SU-DHL-6 (cell line): Measurements from ENCODE around the gene BAMBI.

Experiments
- EZH2phosphoT487 ChIP-seq: fragments of 200-600 bp; sonication (generic), shearing (Covaris generic); conservative IDR thresholded peaks from 2 replicates; pipeline ENCODE4 v1.6.1; 2018; ENCODE audit warnings: mild to moderate bottlenecking, antibody characterized with exemption, low read length, moderate library complexity, mixed read lengths
- TF ChIP-seq, protein P1 (sequence below): fragments of 200-600 bp; sonication (generic); IDR thresholded peaks from one replicate; pipeline ENCODE4 v1.5.1; 2017; ENCODE audit warnings: antibody characterized with exemption, mild to moderate bottlenecking, low read length, moderate library complexity; ENCODE audit not compliant: insufficient read depth, poor library complexity, severe bottlenecking

GRCh38 chr10:28632584-28632945, 44.8 kb upstream of the BAMBI start:
- TF ChIP-seq, protein P1, sequence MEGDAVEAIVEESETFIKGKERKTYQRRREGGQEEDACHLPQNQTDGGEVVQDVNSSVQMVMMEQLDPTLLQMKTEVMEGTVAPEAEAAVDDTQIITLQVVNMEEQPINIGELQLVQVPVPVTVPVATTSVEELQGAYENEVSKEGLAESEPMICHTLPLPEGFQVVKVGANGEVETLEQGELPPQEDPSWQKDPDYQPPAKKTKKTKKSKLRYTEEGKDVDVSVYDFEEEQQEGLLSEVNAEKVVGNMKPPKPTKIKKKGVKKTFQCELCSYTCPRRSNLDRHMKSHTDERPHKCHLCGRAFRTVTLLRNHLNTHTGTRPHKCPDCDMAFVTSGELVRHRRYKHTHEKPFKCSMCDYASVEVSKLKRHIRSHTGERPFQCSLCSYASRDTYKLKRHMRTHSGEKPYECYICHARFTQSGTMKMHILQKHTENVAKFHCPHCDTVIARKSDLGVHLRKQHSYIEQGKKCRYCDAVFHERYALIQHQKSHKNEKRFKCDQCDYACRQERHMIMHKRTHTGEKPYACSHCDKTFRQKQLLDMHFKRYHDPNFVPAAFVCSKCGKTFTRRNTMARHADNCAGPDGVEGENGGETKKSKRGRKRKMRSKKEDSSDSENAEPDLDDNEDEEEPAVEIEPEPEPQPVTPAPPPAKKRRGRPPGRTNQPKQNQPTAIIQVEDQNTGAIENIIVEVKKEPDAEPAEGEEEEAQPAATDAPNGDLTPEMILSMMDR: no peak
- no peak for TF ChIP-seq EZH2phosphoT487
